ENCODE data around the gene SLC26A4. TPM values are rescaled to one million over a fixed set of nuclear protein-coding genes. Genes with fewer than 3 reads are reported as not detected.

SLC26A4 gene
- total RNA-seq, 1 experiment from 2014 or later: 0.33 TPM

DNA sequence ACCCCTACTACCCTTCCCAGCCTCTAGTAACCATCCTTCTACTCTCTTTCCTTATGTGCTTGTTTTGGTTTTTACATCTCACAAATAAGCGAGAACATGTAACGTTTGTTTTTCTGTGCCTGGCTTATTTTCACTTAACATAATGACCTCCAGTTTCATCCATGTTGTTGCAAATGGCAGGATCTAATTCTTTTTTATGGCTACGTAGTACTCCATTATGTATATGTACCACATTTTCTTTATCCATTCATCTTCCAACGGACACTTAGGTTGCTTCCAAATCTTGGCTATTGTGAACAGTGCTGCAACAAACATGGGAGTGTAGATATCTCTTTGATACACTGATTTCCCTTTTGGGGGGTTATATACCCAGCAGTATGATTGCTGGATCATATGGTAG is 33.6 kb upstream of the SLC26A4 start:
- H3K4me1 Mint-ChIP-seq: peaks cover 3% of the 10 kb centered on the region in 2 experiments
- H3K9me3 ChIP-seq (ENCODE audit: control insufficient read depth, low read depth, low read length): no peaks in the 10 kb centered on the region
- no peak overlapping the region for H2BK15ac ChIP-seq (ENCODE audit: low read depth, low read length)
- no peaks in the 10 kb centered on the region for H4K20me1 ChIP-seq (ENCODE audit: control insufficient read depth, insufficient read depth, insufficient read length)
- H2BK12ac ChIP-seq (ENCODE audit: insufficient read length, low read depth, low read length): no peak overlapping the region
- H3K4me3 Mint-ChIP-seq: no peak overlapping the region
- peaks cover 0 to 4% of the 10 kb centered on the region in 2 experiments; a peak in 1 of 5 replicates for H3K9me3 Mint-ChIP-seq
- H3K27me3 ChIP-seq (ENCODE audit: insufficient read depth, low read length): no peaks in the 10 kb centered on the region
- H3K14ac ChIP-seq (ENCODE audit: insufficient read depth, low read length): no peak overlapping the region
- H3K27ac Mint-ChIP-seq: no peak overlapping the region
- H2BK5ac ChIP-seq (ENCODE audit: insufficient read length, low read length): no peak overlapping the region
- no peaks in the 10 kb centered on the region for H3K23me2 ChIP-seq (ENCODE audit: insufficient read length, low read depth, low read length, poor library complexity, severe bottlenecking)
- no peak overlapping the region for H3K9ac ChIP-seq (ENCODE audit: extremely low read depth, insufficient read length, low read length)
- TF ChIP-seq CTCF (conservative IDR thresholded peaks at IDR 0.05): no peak
- no peaks in the 10 kb centered on the region for H3K4me1 ChIP-seq (ENCODE audit: insufficient read depth, low read length)
- H3K56ac ChIP-seq (ENCODE audit: insufficient read length, low read depth, low read length): no peak overlapping the region
- H4K8ac ChIP-seq (replicated peaks; ENCODE audit: insufficient read length, low read depth, low read length): no peak overlapping the region
- no peak overlapping the region for H3K23ac ChIP-seq (ENCODE audit: insufficient read length, low read depth, low read length)
- no peak overlapping the region for H2AFZ ChIP-seq (ENCODE audit: low read length)
- H2AK5ac ChIP-seq (ENCODE audit: insufficient read length, low read length): no peak overlapping the region
- no peak overlapping the region for H2BK120ac ChIP-seq (ENCODE audit: low read depth, low read length, poor library complexity, severe bottlenecking)
- no peaks in the 10 kb centered on the region for H3K79me2 ChIP-seq (ENCODE audit: insufficient read depth, low read length)
- H3K27me3 Mint-ChIP-seq (ENCODE audit: low read depth): no peaks in the 10 kb centered on the region; the same call in none of the 2 replicates
- no peak overlapping the region for H2BK20ac ChIP-seq (ENCODE audit: low read depth, low read length, poor library complexity, severe bottlenecking)
- H3K4ac ChIP-seq (ENCODE audit: low read depth, low read length): no peak overlapping the region
- no peak overlapping the region for H3T11ph ChIP-seq (ENCODE audit: low read length)
- H3K4me2 ChIP-seq (ENCODE audit: insufficient read depth, insufficient read length, low read length): no peak overlapping the region
- no peaks in the 10 kb centered on the region for H3K79me1 ChIP-seq (ENCODE audit: insufficient read depth, low read depth, low read length, poor library complexity, severe bottlenecking)
- no CpG with 5 or more reads among the region's 4 CpGs for WGBS (ENCODE audit: extremely low coverage, insufficient read length, low lambda C conversion rate)
- DNase-seq: no peak
- no peak overlapping the region for H4K91ac ChIP-seq (ENCODE audit: insufficient read length, low read depth, low read length)
- H3K18ac ChIP-seq (ENCODE audit: insufficient read length, low read depth, low read length): no peak overlapping the region
- H3K36me3 Mint-ChIP-seq (ENCODE audit: insufficient read depth in 1 of 3, low read depth in 3 of 3): no peaks in the 10 kb centered on the region; a peak in 1 of 7 replicates
- no peak overlapping the region for H4K5ac ChIP-seq (ENCODE audit: insufficient read length, low read depth, low read length)
- H3K27ac ChIP-seq (ENCODE audit: insufficient read length, low read depth, low read length): no peak overlapping the region

Data from H9 (cell line).